Left lung (tissue), 10 donors: ENCODE data around the gene MICAL3. TPM values are rescaled to one million over a fixed set of nuclear protein-coding genes. Genes with fewer than 3 reads are reported as not detected.
A peak's percentile ranks its signal among the peaks of the same experiment; 100 is the strongest.

Experiments used
- ATAC-seq: fragments of 200-7000 bp; cut with Tn5 transposase; one replicate; pipeline ENCODE4 v1.9.1; 2020; ENCODE audit warnings: moderate library complexity
- DNase-seq, 4 donors: peaks; one replicate each; pipeline ENCODE4 v3.0.0-alpha.2; 2013 to 2020
- H3K27ac ChIP-seq, 2 donors: fragments of 200-600 bp; sonication (generic) in 1 of 2; one replicate each; pipeline versions ENCODE4 v1.5.0 to v1.8.0; 2020 to 2021
- H3K27me3 ChIP-seq, 2 donors: fragments of 200-600 bp; sonication (generic) in 1 of 2; one replicate each; pipeline versions ENCODE4 v1.5.0 to v1.8.0; 2020 to 2021
- H3K36me3 ChIP-seq, 2 donors: fragments of 200-600 bp; sonication (generic) in 1 of 2; one replicate each; pipeline versions ENCODE4 v1.5.0 to v1.8.0; 2020 to 2021
- H3K4me1 ChIP-seq, 2 donors: fragments of 200-600 bp; one replicate each; pipeline ENCODE4 v1.8.0; 2021
- H3K4me3 ChIP-seq, 2 donors: fragments of 200-600 bp; sonication (generic) in 1 of 2; one replicate each; pipeline versions ENCODE4 v1.5.0 to v1.8.0; 2020 to 2021; ENCODE audit warnings: mild to moderate bottlenecking in 1 of 2
- H3K9me3 ChIP-seq, 2 donors: fragments of 200-600 bp; sonication (generic) in 1 of 2; one replicate each; pipeline versions ENCODE4 v1.5.0 to v1.8.0; 2020 to 2021
- CTCF ChIP-seq, 2 donors: fragments of 200-600 bp; sonication (generic) in 1 of 2; IDR thresholded peaks; one replicate each; pipeline versions ENCODE4 v1.5.0 to v1.8.0; 2021; ENCODE audit warnings: antibody characterized with exemption in 2 of 2
- intact Hi-C, 2 donors: fragments of 100-400 bp; cut with DNase I; formaldehyde crosslinking; loops; one replicate each; pipeline versions ENCODE4 v1.11.2 to v1.14.2; 2022
- polyA plus RNA-seq, 6 donors: library from polyadenylated mRNA; unstranded; fragments of 120-200 nt; gene quantifications; one replicate each; pipeline ENCODE4 v1.2.1, GENCODE V29; 2013; ENCODE audit not compliant: insufficient read length in 6 of 6
- total RNA-seq, 2 donors: library from RNA; stranded (reverse); fragmentation: NEBNext Ultra II Directional; extraction: Animal tissue kit (Norgen Biotek cat#: 25700); gene quantifications; one replicate each; pipeline ENCODE4 v1.2.1, GENCODE V29; 2021
- donor health status: DM: no; HTN: yes; CAD: no.
- donor health status: DM: no; HTN: no; CAD: no.

MICAL3 gene
- total and polyA plus RNA-seq, 8 donors = 24.9 to 64.8 (median 56.2) TPM

DNA sequence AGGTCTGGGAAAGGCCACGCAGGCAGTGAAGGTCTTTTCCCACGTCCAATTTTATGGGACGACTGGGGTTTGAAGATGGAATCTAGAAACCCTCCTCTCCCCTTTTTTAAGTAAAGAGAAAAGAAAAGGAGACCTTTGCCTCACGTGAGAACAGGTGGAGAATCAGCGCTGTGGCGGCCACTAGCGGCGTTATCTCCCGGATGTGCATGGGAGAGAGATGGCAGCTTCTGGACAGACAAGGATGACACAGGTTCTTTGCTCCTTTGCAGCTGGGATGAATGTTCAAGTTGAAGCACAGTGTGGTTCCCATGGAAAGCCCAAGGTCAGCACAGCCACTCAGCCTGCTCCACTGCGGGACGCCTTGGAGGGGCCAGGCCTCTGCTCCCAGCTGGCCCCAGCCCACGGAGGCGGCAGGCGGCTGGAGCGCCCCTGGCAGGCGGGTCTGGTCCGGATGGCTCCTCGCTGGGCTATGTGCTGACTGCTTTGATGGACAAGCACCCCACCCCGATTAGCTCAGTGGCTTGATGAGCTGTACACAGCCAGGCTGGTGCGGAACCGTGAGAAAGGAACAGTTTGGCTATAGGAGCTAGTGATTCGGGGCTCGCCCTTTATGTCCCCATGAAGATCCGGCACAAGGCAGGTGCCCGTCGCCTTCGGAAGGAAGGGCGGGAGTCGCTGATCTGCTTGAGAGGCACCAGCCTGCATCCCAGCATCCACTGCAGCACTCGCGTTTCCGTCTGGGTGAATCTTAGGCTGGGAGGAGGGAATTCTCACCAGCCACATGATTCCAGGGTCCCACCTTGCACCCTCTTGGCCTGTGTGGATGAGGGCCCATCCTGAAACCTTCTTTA is 235.6 kb downstream of the MICAL3 start:
- no peak overlapping the region for H3K27ac ChIP-seq
- no peak for TF ChIP-seq CTCF (IDR thresholded peaks at IDR 0.05)
- no peaks in the 10 kb centered on the region for H3K27me3 ChIP-seq
- ATAC-seq = no peak
- no peak for DNase-seq
- intact Hi-C loops = no loop called here
- H3K4me1 ChIP-seq = peaks cover 0 to 3% of the 10 kb centered on the region in 2 donors
- H3K9me3 ChIP-seq = no peaks in the 10 kb centered on the region
- H3K36me3 ChIP-seq = peaks cover 0 to 22% of the 10 kb centered on the region in 2 donors
- H3K4me3 ChIP-seq = no peak overlapping the region

GRCh38 chr22:17787716-17788330 is 236.5 kb downstream of the MICAL3 start:
- Histone ChIP-seq H3K4me3 (no peak overlapping the region), H3K27me3 (no peaks in the 10 kb centered on the region), H3K9me3 (no peaks in the 10 kb centered on the region), H3K36me3 (peaks cover 0 to 22% of the 10 kb centered on the region in 2 donors), H3K4me1 (peaks cover 0 to 7% of the 10 kb centered on the region in 2 donors), H3K27ac (no peak overlapping the region)
- DNase-seq = no peak
- TF ChIP-seq CTCF (IDR thresholded peaks at IDR 0.05) = no peak
- ATAC-seq = no peak
- intact Hi-C loops = no loop called here

DNA sequence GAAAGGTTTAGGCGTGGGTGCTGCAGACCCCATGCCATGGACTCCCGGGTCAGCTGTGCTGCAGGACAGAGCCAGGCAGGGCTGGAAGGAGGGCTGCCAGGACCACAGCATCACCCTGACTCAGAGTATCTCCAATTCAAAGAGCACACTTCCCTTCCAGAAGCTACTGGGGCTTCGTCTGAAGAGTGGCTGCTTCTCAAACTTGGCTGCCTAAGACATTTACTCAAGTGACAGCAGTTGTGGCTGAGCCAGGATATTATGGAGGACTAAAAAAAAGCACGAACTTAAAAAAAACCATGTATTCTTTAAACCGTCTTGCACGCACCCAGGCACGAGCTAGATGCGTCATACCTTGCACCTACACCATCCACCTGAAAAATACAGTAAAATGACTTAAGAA is 237.1 kb downstream of the MICAL3 start:
- H3K27ac ChIP-seq = peak overlapping the region; percentile 40 to 58
- peaks cover 0 to 22% of the 10 kb centered on the region in 2 donors for H3K36me3 ChIP-seq
- intact Hi-C loops = no loop called here
- no peak overlapping the region for H3K4me3 ChIP-seq
- no peak for TF ChIP-seq CTCF (IDR thresholded peaks at IDR 0.05)
- no peak for ATAC-seq
- DNase-seq = no peak
- H3K9me3 ChIP-seq = no peaks in the 10 kb centered on the region
- H3K4me1 ChIP-seq = peaks cover 0 to 11% of the 10 kb centered on the region in 2 donors
- H3K27me3 ChIP-seq = no peaks in the 10 kb centered on the region

DNA sequence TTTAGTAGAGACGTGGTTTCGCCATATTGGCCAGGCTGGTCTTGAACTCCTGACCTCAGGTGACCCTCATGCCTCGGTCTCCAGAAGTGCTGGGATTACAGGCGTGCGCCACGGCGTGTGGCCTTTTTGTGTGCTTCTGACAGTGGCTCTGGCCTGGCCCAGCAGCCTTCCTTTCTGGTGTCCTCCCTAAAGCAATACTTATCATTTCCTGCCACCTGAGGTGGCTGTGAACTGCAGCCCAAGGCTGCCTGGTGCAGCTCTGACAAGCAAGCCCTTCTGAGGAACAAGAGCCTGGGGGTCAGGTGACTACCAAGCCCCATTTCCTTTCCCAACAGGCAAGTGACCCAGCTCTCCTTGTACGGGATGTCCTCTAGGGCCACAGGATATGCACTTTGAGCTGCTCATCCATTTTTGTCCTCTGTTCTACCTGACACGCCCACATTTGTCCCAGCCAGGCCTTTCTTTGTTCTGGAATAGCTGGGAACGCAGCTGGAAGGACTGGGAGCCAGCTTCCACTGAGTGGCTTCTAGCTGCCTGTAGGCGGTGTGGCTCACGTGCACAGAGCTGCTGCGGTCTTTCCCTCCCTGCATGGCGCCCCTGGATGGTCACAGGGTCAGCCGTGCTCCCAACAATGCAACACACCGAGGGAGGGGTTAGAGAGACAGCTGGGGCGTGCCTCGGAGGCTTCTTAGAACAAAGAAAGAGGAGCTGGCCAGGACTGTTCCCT is 237.8 kb downstream of the MICAL3 start:
- no peaks in the 10 kb centered on the region for H3K9me3 ChIP-seq
- H3K4me3 ChIP-seq = no peak overlapping the region
- peak overlapping the region; percentile 40 to 58 for H3K27ac ChIP-seq
- H3K4me1 ChIP-seq = peaks cover 4 to 18% of the 10 kb centered on the region in 2 donors
- intact Hi-C loops = no loop called here
- H3K27me3 ChIP-seq = no peaks in the 10 kb centered on the region
- ATAC-seq (peak; percentile 23), DNase-seq (peak in 1 of 4 donors; percentile 43)
- H3K36me3 ChIP-seq = peaks cover 0 to 22% of the 10 kb centered on the region in 2 donors
- TF ChIP-seq CTCF (IDR thresholded peaks at IDR 0.05) = peak in 1 of 2 donors; percentile 15
